ENCODE data around the gene PSMA5.

The PSMA5 gene

DNA sequence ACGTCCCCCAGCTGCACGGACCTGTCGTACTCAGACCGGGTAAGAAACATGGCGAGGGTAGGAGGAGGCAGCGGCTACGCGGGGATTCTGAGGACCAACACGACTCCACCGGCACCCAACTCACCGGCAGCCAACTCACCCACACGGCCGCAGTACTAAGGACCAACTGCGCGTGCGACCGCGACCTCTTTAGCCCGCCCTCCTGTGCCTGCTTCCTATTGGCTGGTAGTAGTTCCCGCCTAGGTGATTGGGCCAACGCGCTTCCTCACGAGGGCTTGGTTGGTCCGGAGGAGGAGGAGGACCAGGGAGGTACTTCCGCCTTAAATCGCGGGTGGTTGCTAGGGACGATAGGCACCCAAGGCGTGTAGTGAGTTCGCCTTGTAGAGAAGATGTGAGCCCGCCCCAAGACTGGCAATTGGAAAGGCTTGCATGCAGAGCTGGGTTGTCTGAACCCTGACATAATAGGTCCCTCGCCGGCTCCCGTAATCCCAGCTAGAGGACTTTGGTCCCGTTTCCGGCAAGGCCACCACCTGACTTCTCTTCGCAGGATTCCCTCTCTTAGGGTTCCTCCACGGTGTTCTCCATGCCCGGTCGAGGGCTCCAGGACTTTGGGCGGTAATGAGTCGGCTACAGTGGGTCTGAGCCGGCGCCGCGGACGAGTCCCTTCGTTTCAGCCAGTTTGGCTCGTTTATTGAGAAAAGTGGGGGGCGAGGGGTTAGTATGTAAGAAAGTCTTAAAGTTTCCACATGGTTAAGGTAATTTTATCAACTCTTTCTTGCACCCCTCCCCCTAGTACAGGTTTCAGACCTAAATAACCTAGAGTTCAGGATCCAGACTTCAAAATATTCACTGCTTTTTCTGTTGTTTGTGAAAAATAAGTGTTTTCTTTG is at the start of gene PSMA5:
TSS of gene PSMA5 (minus strand) at position 168 of the 890 bp plus-strand sequence. CDS start at position 50, 118 bp downstream.
- Histone ChIP-seq H3K4me3 (ENCODE audit: low read depth, low read length) (peak within 1 kb of the TSS; percentile 90), H3K4me1 (ENCODE audit: control insufficient read depth, insufficient read depth, low read length) (no peaks in the 10 kb centered on the region), H3K36me3 (ENCODE audit: control insufficient read depth in 2 of 2, insufficient read depth in 1 of 2, low read length in 2 of 2) (peaks cover 0 to 14% of the 10 kb centered on the region in 2 experiments; a peak in 1 of 3 replicates), H3K9me3 (ENCODE audit: control insufficient read depth, insufficient read depth, low read depth, low read length) (no peaks in the 10 kb centered on the region), H3K27ac (ENCODE audit: extremely low read depth, low read depth, low read length) (peak within 1 kb of the TSS; percentile 59)
- POLR2A ChIA-PET: interaction anchor here (0.5 to 2.1 kb wide), 7 partner anchors 12 to 327 kb away, joined by 3 to 9 read pairs (median 5); partner anchors contain the start of gene ATXN7L2
- CTCF ChIA-PET: interaction anchor here (0.5 to 2.7 kb wide), 9 partner anchors 7 to 149 kb away, joined by 3 to 11 read pairs (median 3); no protein-coding TSS in a partner anchor
- no peak for TF ChIP-seq ZNF664 (tag by site-specific recombination; IDR thresholded peaks at IDR 0.05)
- TF ChIP-seq, protein P1, sequence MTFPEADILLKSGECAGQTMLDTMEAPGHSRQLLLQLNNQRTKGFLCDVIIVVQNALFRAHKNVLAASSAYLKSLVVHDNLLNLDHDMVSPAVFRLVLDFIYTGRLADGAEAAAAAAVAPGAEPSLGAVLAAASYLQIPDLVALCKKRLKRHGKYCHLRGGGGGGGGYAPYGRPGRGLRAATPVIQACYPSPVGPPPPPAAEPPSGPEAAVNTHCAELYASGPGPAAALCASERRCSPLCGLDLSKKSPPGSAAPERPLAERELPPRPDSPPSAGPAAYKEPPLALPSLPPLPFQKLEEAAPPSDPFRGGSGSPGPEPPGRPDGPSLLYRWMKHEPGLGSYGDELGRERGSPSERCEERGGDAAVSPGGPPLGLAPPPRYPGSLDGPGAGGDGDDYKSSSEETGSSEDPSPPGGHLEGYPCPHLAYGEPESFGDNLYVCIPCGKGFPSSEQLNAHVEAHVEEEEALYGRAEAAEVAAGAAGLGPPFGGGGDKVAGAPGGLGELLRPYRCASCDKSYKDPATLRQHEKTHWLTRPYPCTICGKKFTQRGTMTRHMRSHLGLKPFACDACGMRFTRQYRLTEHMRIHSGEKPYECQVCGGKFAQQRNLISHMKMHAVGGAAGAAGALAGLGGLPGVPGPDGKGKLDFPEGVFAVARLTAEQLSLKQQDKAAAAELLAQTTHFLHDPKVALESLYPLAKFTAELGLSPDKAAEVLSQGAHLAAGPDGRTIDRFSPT (tag by site-specific recombination; IDR thresholded peaks at IDR 0.05): no peak
- no peak for TF ChIP-seq SETDB1 (IDR thresholded peaks at IDR 0.05; ENCODE audit: insufficient read length, low read length)
- TF ChIP-seq ZNF140 (tag by site-specific recombination; IDR thresholded peaks at IDR 0.05): no peak
- no peak for TF ChIP-seq KLF7 (tag by site-specific recombination; IDR thresholded peaks at IDR 0.05; ENCODE audit: borderline replicate concordance)
- TF ChIP-seq, protein P2, sequence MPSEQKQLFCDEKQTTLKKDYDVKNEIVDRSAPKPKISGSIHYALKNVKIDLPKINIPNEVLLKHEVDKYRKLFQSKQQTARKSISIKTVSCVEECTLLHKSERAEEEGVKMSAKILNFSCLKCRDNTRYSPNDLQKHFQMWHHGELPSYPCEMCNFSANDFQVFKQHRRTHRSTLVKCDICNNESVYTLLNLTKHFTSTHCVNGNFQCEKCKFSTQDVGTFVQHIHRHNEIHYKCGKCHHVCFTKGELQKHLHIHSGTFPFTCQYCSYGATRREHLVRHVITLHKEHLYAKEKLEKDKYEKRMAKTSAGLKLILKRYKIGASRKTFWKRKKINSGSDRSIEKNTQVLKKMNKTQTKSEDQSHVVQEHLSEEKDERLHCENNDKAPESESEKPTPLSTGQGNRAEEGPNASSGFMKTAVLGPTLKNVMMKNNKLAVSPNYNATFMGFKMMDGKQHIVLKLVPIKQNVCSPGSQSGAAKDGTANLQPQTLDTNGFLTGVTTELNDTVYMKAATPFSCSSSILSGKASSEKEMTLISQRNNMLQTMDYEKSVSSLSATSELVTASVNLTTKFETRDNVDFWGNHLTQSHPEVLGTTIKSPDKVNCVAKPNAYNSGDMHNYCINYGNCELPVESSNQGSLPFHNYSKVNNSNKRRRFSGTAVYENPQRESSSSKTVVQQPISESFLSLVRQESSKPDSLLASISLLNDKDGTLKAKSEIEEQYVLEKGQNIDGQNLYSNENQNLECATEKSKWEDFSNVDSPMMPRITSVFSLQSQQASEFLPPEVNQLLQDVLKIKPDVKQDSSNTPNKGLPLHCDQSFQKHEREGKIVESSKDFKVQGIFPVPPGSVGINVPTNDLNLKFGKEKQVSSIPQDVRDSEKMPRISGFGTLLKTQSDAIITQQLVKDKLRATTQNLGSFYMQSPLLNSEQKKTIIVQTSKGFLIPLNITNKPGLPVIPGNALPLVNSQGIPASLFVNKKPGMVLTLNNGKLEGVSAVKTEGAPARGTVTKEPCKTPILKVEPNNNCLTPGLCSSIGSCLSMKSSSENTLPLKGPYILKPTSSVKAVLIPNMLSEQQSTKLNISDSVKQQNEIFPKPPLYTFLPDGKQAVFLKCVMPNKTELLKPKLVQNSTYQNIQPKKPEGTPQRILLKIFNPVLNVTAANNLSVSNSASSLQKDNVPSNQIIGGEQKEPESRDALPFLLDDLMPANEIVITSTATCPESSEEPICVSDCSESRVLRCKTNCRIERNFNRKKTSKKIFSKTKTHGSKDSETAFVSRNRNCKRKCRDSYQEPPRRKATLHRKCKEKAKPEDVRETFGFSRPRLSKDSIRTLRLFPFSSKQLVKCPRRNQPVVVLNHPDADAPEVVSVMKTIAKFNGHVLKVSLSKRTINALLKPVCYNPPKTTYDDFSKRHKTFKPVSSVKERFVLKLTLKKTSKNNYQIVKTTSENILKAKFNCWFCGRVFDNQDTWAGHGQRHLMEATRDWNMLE (tag by site-specific recombination; conservative IDR thresholded peaks at IDR 0.05; ENCODE audit: low read depth): peak; percentile 55; the same call in 1 of the 2 replicates
- no peak for TF ChIP-seq ZNF169 (tag by site-specific recombination; IDR thresholded peaks at IDR 0.05)
- TF ChIP-seq RBAK (tag by site-specific recombination; IDR thresholded peaks at IDR 0.05): no peak
- TF ChIP-seq ZNF585B (tag by site-specific recombination; IDR thresholded peaks at IDR 0.05): no peak
- no peak for TF ChIP-seq ZNF548 (tag by site-specific recombination; IDR thresholded peaks at IDR 0.05)
- TF ChIP-seq, protein P3, sequence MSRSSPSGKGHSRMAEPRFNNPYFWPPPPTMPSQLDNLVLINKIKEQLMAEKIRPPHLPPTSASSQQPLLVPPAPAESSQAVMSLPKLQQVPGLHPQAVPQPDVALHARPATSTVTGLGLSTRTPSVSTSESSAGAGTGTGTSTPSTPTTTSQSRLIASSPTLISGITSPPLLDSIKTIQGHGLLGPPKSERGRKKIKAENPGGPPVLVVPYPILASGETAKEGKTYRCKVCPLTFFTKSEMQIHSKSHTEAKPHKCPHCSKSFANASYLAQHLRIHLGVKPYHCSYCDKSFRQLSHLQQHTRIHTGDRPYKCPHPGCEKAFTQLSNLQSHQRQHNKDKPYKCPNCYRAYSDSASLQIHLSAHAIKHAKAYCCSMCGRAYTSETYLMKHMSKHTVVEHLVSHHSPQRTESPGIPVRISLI (tag by site-specific recombination; IDR thresholded peaks at IDR 0.05): no peak; the same call in 1 of the 2 replicates
- peak; percentile 100 for TF ChIP-seq ZBTB48 (tag by site-specific recombination; IDR thresholded peaks at IDR 0.05)
- no peak for TF ChIP-seq OVOL3 (tag by site-specific recombination; IDR thresholded peaks at IDR 0.05)
- TF ChIP-seq TCF7L2 (IDR thresholded peaks at IDR 0.05; ENCODE audit: borderline replicate concordance, low read depth, low read length): no peak
- no peak for TF ChIP-seq ZNF23 (tag by site-specific recombination; IDR thresholded peaks at IDR 0.05; ENCODE audit: borderline replicate concordance)
- TF ChIP-seq ZNF174 (tag by site-specific recombination; IDR thresholded peaks at IDR 0.05): no peak
- peak; percentile 3; the same call in 1 of the 2 replicates for TF ChIP-seq YY1 (tag by site-specific recombination; IDR thresholded peaks at IDR 0.05)
- no peak for TF ChIP-seq ZNF768 (tag by site-specific recombination; IDR thresholded peaks at IDR 0.05)
- TF ChIP-seq ZBTB8A (tag by site-specific recombination; IDR thresholded peaks at IDR 0.05): peak; percentile 73
- TF ChIP-seq, protein P4, sequence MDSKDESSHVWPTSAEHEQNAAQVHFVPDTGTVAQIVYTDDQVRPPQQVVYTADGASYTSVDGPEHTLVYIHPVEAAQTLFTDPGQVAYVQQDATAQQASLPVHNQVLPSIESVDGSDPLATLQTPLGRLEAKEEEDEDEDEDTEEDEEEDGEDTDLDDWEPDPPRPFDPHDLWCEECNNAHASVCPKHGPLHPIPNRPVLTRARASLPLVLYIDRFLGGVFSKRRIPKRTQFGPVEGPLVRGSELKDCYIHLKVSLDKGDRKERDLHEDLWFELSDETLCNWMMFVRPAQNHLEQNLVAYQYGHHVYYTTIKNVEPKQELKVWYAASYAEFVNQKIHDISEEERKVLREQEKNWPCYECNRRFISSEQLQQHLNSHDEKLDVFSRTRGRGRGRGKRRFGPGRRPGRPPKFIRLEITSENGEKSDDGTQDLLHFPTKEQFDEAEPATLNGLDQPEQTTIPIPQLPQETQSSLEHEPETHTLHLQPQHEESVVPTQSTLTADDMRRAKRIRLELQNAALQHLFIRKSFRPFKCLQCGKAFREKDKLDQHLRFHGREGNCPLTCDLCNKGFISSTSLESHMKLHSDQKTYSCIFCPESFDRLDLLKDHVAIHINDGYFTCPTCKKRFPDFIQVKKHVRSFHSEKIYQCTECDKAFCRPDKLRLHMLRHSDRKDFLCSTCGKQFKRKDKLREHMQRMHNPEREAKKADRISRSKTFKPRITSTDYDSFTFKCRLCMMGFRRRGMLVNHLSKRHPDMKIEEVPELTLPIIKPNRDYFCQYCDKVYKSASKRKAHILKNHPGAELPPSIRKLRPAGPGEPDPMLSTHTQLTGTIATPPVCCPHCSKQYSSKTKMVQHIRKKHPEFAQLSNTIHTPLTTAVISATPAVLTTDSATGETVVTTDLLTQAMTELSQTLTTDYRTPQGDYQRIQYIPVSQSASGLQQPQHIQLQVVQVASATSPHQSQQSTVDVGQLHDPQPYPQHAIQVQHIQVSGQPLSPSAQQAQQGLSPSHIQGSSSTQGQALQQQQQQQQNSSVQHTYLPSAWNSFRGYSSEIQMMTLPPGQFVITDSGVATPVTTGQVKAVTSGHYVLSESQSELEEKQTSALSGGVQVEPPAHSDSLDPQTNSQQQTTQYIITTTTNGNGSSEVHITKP (tag by site-specific recombination; IDR thresholded peaks at IDR 0.05): peak; percentile 96
- no peak for TF ChIP-seq ZNF366 (tag by site-specific recombination; conservative IDR thresholded peaks at IDR 0.05)
- TF ChIP-seq PRDM1 (tag by site-specific recombination; IDR thresholded peaks at IDR 0.05): no peak
- TF ChIP-seq ZNF311 (tag by site-specific recombination; IDR thresholded peaks at IDR 0.05; ENCODE audit: borderline replicate concordance): no peak
- TF ChIP-seq, protein P5, sequence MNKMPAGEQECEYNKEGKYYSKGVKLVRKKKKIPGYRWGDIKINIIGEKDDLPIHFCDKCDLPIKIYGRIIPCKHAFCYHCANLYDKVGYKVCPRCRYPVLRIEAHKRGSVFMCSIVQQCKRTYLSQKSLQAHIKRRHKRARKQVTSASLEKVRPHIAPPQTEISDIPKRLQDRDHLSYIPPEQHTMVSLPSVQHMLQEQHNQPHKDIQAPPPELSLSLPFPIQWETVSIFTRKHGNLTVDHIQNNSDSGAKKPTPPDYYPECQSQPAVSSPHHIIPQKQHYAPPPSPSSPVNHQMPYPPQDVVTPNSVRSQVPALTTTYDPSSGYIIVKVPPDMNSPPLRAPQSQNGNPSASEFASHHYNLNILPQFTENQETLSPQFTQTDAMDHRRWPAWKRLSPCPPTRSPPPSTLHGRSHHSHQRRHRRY (tag by site-specific recombination; IDR thresholded peaks at IDR 0.05): no peak

Measured in HEK293 (cell line).